Ammon's horn (tissue), 1 donor: ENCODE measurements around the gene TBC1D3G.
"Not testable (repeated sequence)": the region's sequence is repeated elsewhere in the genome, so short reads cannot be mapped to it uniquely, and the experiment has no call there.

Experiments
- DNase-seq: peaks from one replicate; pipeline ENCODE4 v3.0.0-alpha.2; 2016; ENCODE audit warnings: low spot score

The TBC1D3G gene

GRCh38 chr17:36323584-36323983 is at the start of gene TBC1D3G:
Gene TBC1D3G (plus strand): TSS chr17:36323884. CDS start chr17:36325412, 1,528 bp downstream.
- not testable (repeated sequence) for DNase-seq

- not testable (repeated sequence) for DNase-seq
Measured at GRCh38 chr17:36283256-36283655, 40.4 kb upstream of the TBC1D3G start.

DNA sequence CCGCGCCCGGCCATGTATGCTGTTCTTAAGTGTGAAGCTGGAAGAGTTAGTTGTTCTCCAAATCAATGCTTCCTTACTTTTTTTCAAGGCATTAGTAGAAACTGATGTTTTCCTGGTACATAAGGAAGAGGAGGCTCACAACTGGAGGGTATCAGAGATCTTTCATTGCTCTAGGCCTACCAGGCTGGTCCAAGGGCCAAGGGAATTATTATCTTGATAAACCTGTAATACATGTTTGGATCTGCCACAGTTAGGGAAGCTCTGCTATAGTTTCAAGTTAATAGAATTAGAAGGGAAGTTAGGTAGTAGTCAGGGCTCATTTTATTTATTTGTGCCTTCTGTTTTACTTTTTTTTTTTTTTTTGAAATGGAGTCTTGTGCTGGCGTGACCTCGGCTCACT is 39.5 kb upstream of the TBC1D3G start:
- not testable (repeated sequence) for DNase-seq

- not testable (repeated sequence) for DNase-seq
Measured at GRCh38 chr17:36289965-36290612, 33.6 kb upstream of the TBC1D3G start.

DNA sequence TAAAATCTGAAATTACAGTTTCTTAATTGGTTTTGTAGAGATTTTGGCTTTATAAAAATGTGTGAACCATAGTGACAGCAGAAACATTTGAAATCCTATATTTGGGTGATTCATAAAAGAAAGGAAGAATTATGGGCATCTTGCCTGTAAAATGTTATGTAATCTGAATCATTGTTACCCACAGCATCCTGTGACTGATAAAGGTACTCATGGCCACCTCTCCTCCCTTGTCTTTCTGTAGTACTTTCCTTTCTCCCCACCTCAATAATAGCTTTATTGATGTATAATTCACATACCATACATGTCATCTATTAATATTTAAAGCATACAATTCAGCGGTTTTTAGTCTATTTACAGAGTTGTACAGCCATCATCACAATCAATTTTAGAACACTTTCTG is 28.5 kb upstream of the TBC1D3G start:
- DNase-seq = not testable (repeated sequence)

DNA sequence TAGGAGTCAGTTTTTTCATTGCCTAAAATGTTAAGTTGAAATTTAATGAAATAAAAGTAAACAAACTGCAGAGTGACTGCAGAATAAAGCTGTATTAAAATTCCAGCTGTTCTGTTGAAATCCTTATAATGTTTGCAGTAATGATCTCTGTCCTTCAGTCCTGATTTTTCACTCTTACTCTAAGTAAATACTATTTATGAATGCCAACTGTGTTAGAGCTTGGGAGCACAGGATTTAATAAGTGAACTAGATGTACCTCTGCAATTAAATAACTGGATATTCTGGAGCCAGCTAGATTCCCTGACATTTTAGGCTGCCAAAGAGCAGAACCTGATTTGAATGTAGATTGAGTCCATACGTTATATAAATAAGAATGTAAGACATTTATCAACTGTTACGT is 7.9 kb upstream of the TBC1D3G start:
- not testable (repeated sequence) for DNase-seq

GRCh38 chr17:36362496-36362895 is 38.8 kb downstream of the TBC1D3G start:
- not testable (repeated sequence) for DNase-seq

DNA sequence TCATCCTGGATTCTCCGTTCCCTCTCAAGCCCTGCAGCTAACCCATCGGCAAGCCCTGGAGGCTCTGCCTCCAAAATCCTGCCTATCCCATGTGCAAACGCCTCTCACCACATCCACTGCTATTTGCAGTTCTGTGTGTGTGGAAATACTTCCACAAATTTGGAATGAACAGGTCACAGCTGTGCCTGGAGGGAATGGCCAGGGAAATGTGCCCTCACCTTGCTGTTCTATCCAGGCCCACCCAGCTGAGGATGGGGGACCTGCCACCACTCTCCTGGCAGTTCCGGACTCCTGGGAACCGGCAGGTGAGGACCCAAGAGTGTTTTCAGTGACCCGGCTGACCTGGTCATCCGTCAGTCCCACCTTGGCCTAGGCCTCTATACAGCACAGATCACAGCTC is 52.3 kb downstream of the TBC1D3G start:
- not testable (repeated sequence) for DNase-seq
